ENCODE results near the gene IPPK.
"Not testable (repeated sequence)": the region's sequence is repeated elsewhere in the genome, so short reads cannot be mapped to it uniquely, and the experiment has no call there.

Gene IPPK

GRCh38 chr9:92592537-92592936 is 77.4 kb downstream of the IPPK start:
- DNase-seq: no peak

GRCh38 chr9:92590377-92590776 is 79.6 kb downstream of the IPPK start:
- DNase-seq: no peak

GRCh38 chr9:92589923-92590322 is 80.0 kb downstream of the IPPK start:
- DNase-seq: no peak

- no peak for DNase-seq
Observed at GRCh38 chr9:92576175-92576574, 93.8 kb downstream of the IPPK start.

- not testable (repeated sequence) for DNase-seq
Observed at GRCh38 chr9:92573612-92574011, 96.3 kb downstream of the IPPK start.

- not testable (repeated sequence) for DNase-seq
Observed at GRCh38 chr9:92571871-92572270, 98.1 kb downstream of the IPPK start.

- no peak for DNase-seq
Observed at GRCh38 chr9:92564982-92565381, 104.9 kb downstream of the IPPK start.

GRCh38 chr9:92564504-92564903 is 105.4 kb downstream of the IPPK start:
- no peak for DNase-seq

Measured in RPMI8226 (cell line).